Spleen (tissue), 11 donors: ENCODE results near the gene TBC1D22A. TPM values are rescaled to one million over a fixed set of nuclear protein-coding genes. Genes with fewer than 3 reads are reported as not detected.

Experiments used
- DNase-seq: peaks from one replicate; pipeline ENCODE4 v3.0.0-alpha.2; 2020
- H3K27ac ChIP-seq, 8 donors: fragments of 200-600 bp; sonication (generic) in 7 of 8; 1 replicate in 4 of 8; 2 replicates in 4 of 8; pipeline versions ENCODE4 v1.5.0 to v1.8.0; 2016 to 2021; ENCODE audit warnings: inconsistent platforms in 4 of 8, mild to moderate bottlenecking in 4 of 8, moderate library complexity in 1 of 8
- H3K27me3 ChIP-seq, 7 donors: fragments of 200-600 bp; sonication (generic) in 6 of 7; replicated peaks in 1 of 7; 1 replicate in 4 of 7; 2 replicates in 3 of 7; pipeline versions ENCODE4 v1.5.0 to v1.8.0; 2016 to 2021; ENCODE audit warnings: inconsistent platforms in 3 of 7, mild to moderate bottlenecking in 1 of 7
- H3K36me3 ChIP-seq, 6 donors: fragments of 200-600 bp; sonication (generic) in 5 of 6; 1 replicate in 4 of 6; 2 replicates in 2 of 6; pipeline versions ENCODE4 v1.5.0 to v1.8.0; 2016 to 2021; ENCODE audit warnings: inconsistent platforms in 2 of 6
- H3K4me1 ChIP-seq, 6 donors: fragments of 200-600 bp; sonication (generic) in 5 of 6; 1 replicate in 3 of 6; 2 replicates in 3 of 6; pipeline versions ENCODE4 v1.5.0 to v1.8.0; 2016 to 2021; ENCODE audit warnings: inconsistent platforms in 3 of 6
- H3K4me3 ChIP-seq, 8 donors: fragments of 200-600 bp; sonication (generic) in 7 of 8; 1 replicate in 4 of 8; 2 replicates in 4 of 8; pipeline versions ENCODE4 v1.5.0 to v1.8.0; 2016 to 2021; ENCODE audit warnings: inconsistent platforms in 4 of 8, mild to moderate bottlenecking in 4 of 8, moderate library complexity in 2 of 8
- H3K9me3 ChIP-seq, 8 donors: fragments of 200-600 bp; sonication (generic) in 7 of 8; 1 replicate in 4 of 8; 2 replicates in 4 of 8; pipeline versions ENCODE4 v1.5.0 to v1.8.0; 2016 to 2021; ENCODE audit warnings: inconsistent platforms in 4 of 8
- CTCF ChIP-seq, 11 experiments: fragments of 200-600 bp in 7 of 11; fragments of 450-650 bp in 4 of 11; sonication (generic) in 4 of 11; IDR thresholded peaks in 8 of 11; conservative IDR thresholded peaks in 3 of 11; 1 replicate in 7 of 11; 2 replicates in 4 of 11; pipeline versions ENCODE4 v1.4.0 to v1.8.0; 2016 to 2021; ENCODE audit warnings: antibody characterized with exemption in 11 of 11, inconsistent platforms in 4 of 11, mild to moderate bottlenecking in 1 of 11
- POLR2A ChIP-seq, 3 donors: fragments of 450-650 bp; IDR thresholded peaks; one replicate each; pipeline ENCODE4 v1.5.1; 2017; ENCODE audit warnings: antibody characterized with exemption in 3 of 3, mild to moderate bottlenecking in 1 of 3
- POLR2AphosphoS5 ChIP-seq, 3 donors: sonication (generic); formaldehyde crosslinking; IDR thresholded peaks; one replicate each; pipeline ENCODE4 v1.5.1; 2017; ENCODE audit warnings: antibody characterized with exemption in 3 of 3
- WGBS, 5 donors: extraction: QIAGEN DNeasy Blood & Tissue Kit in 3 of 5; methylation state at CpG; one replicate each; pipeline versions ENCODE4 v1.1.5 to v1.1.7; 2013 to 2018; 5-methylcytosine and 5-hydroxymethylcytosine counted together
- intact Hi-C: fragments of 100-400 bp; cut with DNase I; formaldehyde crosslinking; loops from one replicate; pipeline ENCODE4 v1.15.0; 2023; ENCODE audit warnings: low total_unique reads
- polyA plus RNA-seq, 3 donors: library from polyadenylated mRNA; stranded (reverse); fragments of 200-250 nt; gene quantifications; one replicate each; pipeline ENCODE4 v1.2.1, GENCODE V29; 2013
- total RNA-seq, 7 donors: library from RNA; depleted of rRNA in 3 of 7; stranded (reverse); fragments of >200 nt in 3 of 7; fragmentation: NEBNext Ultra II Directional in 4 of 7; extraction: Animal tissue kit (Norgen Biotek cat#: 25700) in 4 of 7; gene quantifications; one replicate each; pipeline versions ENCODE4 v1.1.0 to v1.2.1, GENCODE V29; 2016 to 2021
- donor health status: healthy with polysubstance abuse.
- donor health status: DM: no; HTN: no; CAD: no; lungs with moderate emphysema.
- donor health status: DM: no; HTN: no; CAD: no.
- donor health status: Bipolar disorder and iron deficiency.
- donor health status: healthy.
- donor health status: DM: no; HTN: no; CAD: no.
- donor health status: DM: yes; HTN: yes; CAD: no.

The TBC1D22A gene
- total and polyA plus RNA-seq, 10 donors = 17.2 to 66.9 (median 49.6) TPM

GRCh38 chr22:46843821-46844255 lies 81.4 kb downstream of the TBC1D22A start:
- peaks cover 0 to 36% (median 2%) of the 10 kb centered on the region in 6 donors for H3K36me3 ChIP-seq
- WGBS, 5 donors = 68 to 96% (median 79%) methylated on average over 10 of the region's 10 CpGs
- intact Hi-C loops = no loop called here
- H3K27me3 ChIP-seq = no peaks in the 10 kb centered on the region
- H3K4me1 ChIP-seq = peaks cover 0 to 33% (median 9%) of the 10 kb centered on the region in 6 donors
- no peaks in the 10 kb centered on the region for H3K9me3 ChIP-seq
- no peak for DNase-seq
- H3K4me3 ChIP-seq = no peak overlapping the region
- TF ChIP-seq POLR2AphosphoS5 (IDR thresholded peaks at IDR 0.05) = no peak
- no peak for TF ChIP-seq CTCF (IDR thresholded peaks at IDR 0.05 in 8 of 11, conservative IDR thresholded peaks at IDR 0.05 in 3 of 11)
- TF ChIP-seq POLR2A (IDR thresholded peaks at IDR 0.05) = no peak
- H3K27ac ChIP-seq = no peak overlapping the region

GRCh38 chr22:46844606-46845210 lies 82.3 kb downstream of the TBC1D22A start:
- Histone ChIP-seq H3K9me3 (no peaks in the 10 kb centered on the region), H3K4me3 (peak overlapping the region in 2 of 8 donors; percentile 8 to 9), H3K27me3 (no peaks in the 10 kb centered on the region), H3K27ac (peak overlapping the region in 1 of 8 donors; percentile 29), H3K4me1 (peaks cover 0 to 33% (median 9%) of the 10 kb centered on the region in 6 donors), H3K36me3 (peaks cover 0 to 45% (median 2%) of the 10 kb centered on the region in 6 donors)
- DNase-seq = no peak
- WGBS, 5 donors = 92 to 94% (median 92%) methylated on average over 8 to 11 of the region's 11 CpGs
- no peak for TF ChIP-seq CTCF (IDR thresholded peaks at IDR 0.05 in 8 of 11, conservative IDR thresholded peaks at IDR 0.05 in 3 of 11)
- TF ChIP-seq POLR2A (IDR thresholded peaks at IDR 0.05) = no peak
- TF ChIP-seq POLR2AphosphoS5 (IDR thresholded peaks at IDR 0.05) = no peak
- intact Hi-C loops = no loop called here

- DNase-seq = no peak
- Histone ChIP-seq H3K4me3 (peak overlapping the region in 2 of 8 donors; percentile 8 to 9), H3K36me3 (peaks cover 0 to 53% (median 3%) of the 10 kb centered on the region in 6 donors), H3K27me3 (no peaks in the 10 kb centered on the region), H3K4me1 (peaks cover 0 to 33% (median 9%) of the 10 kb centered on the region in 6 donors), H3K27ac (peak overlapping the region in 2 of 8 donors; percentile 3 to 29), H3K9me3 (no peaks in the 10 kb centered on the region)
- 66 to 77% (median 76%) methylated on average over 17 of the region's 17 CpGs for WGBS, 5 donors
- intact Hi-C loops = no loop called here
- TF ChIP-seq CTCF (IDR thresholded peaks at IDR 0.05 in 8 of 11, conservative IDR thresholded peaks at IDR 0.05 in 3 of 11) (peak in 5 of 11 experiments; percentile 8 to 41 (median 21)), POLR2AphosphoS5 (IDR thresholded peaks at IDR 0.05) (no peak)
These were observed 83.1 kb downstream of the TBC1D22A start for GRCh38 chr22:46845296-46846149.
